Immature natural killer cell (primary cell): ENCODE results near the gene SAE1. TPM values are rescaled to one million over a fixed set of nuclear protein-coding genes. Genes with fewer than 3 reads are reported as not detected.

Experiments used
- DNase-seq, 3 donors: peaks; one replicate each; pipeline ENCODE4 v3.0.0; 2022; ENCODE audit warnings: mixed read lengths in 1 of 3
- H3K27ac Mint-ChIP-seq, 6 donors: one replicate each; pipeline ENCODE4 v1.8.0; 2020; ENCODE audit warnings: mixed read lengths in 6 of 6, mild to moderate bottlenecking in 5 of 6, inconsistent platforms in 4 of 6, moderate library complexity in 3 of 6
- H3K27me3 Mint-ChIP-seq, 3 donors: one replicate each; pipeline ENCODE4 v1.8.0; 2020 to 2021; ENCODE audit warnings: low read depth in 3 of 3, mild to moderate bottlenecking in 3 of 3, mixed read lengths in 3 of 3, moderate library complexity in 3 of 3, inconsistent platforms in 1 of 3
- H3K36me3 Mint-ChIP-seq, 3 donors: one replicate each; pipeline ENCODE4 v1.8.0; 2020; ENCODE audit warnings: mixed read lengths in 3 of 3, inconsistent platforms in 2 of 3, mild to moderate bottlenecking in 2 of 3
- H3K4me1 Mint-ChIP-seq, 2 donors: one replicate each; pipeline ENCODE4 v1.8.0; 2020; ENCODE audit warnings: inconsistent platforms in 2 of 2, mild to moderate bottlenecking in 2 of 2, mixed read lengths in 2 of 2, moderate library complexity in 1 of 2
- H3K4me3 Mint-ChIP-seq, 5 donors: one replicate each; pipeline ENCODE4 v1.8.0; 2020; ENCODE audit warnings: mild to moderate bottlenecking in 5 of 5, mixed read lengths in 5 of 5, inconsistent platforms in 3 of 5, moderate library complexity in 3 of 5
- H3K9me3 Mint-ChIP-seq, 6 donors: one replicate each; pipeline ENCODE4 v1.8.0; 2020; ENCODE audit warnings: mild to moderate bottlenecking in 6 of 6, mixed read lengths in 6 of 6, inconsistent platforms in 4 of 6, moderate library complexity in 3 of 6
- polyA plus RNA-seq, 3 donors: library from polyadenylated mRNA; unstranded; fragments of 300-500 nt; fragmentation: Illumina TruSeq; gene quantifications; one replicate each; pipeline ENCODE4 v1.2.3, GENCODE V29; 2021

Gene SAE1
- polyA plus RNA-seq, 3 donors from 2014 or later = 111 to 159 (median 119) TPM

- Mint-ChIP-seq H3K4me3 (no peak overlapping the region), H3K36me3 (peaks cover 12 to 18% (median 13%) of the 10 kb centered on the region in 3 donors), H3K4me1 (peaks cover 1 to 4% of the 10 kb centered on the region in 2 donors), H3K9me3 (no peaks in the 10 kb centered on the region), H3K27ac (no peak overlapping the region), H3K27me3 (no peaks in the 10 kb centered on the region)
- DNase-seq = no peak
These were observed 66.5 kb downstream of the SAE1 start for GRCh38 chr19:47197141-47197540.

- Mint-ChIP-seq H3K36me3 (peaks cover 12 to 31% (median 27%) of the 10 kb centered on the region in 3 donors), H3K4me3 (no peak overlapping the region), H3K27ac (no peak overlapping the region)
These were observed 69.9 kb downstream of the SAE1 start for GRCh38 chr19:47200530-47200929.

GRCh38 chr19:47203254-47203653 is 72.6 kb downstream of the SAE1 start:
- peaks cover 0 to 12% of the 10 kb centered on the region in 2 donors for H3K4me1 Mint-ChIP-seq
- peaks cover 7 to 34% (median 32%) of the 10 kb centered on the region in 3 donors for H3K36me3 Mint-ChIP-seq
- no peak for DNase-seq
- no peaks in the 10 kb centered on the region for H3K9me3 Mint-ChIP-seq
- peaks cover 0 to 2% (median 0%) of the 10 kb centered on the region in 3 donors for H3K27me3 Mint-ChIP-seq
- peak overlapping the region in 3 of 6 donors; percentile 2 to 70 (median 14) for H3K27ac Mint-ChIP-seq
- H3K4me3 Mint-ChIP-seq = no peak overlapping the region

More at GRCh38 chr19:47200530-47200929, 69.9 kb downstream of the SAE1 start:
- Mint-ChIP-seq H3K27me3 (peaks cover 0 to 2% (median 0%) of the 10 kb centered on the region in 3 donors), H3K4me1 (peaks cover 0 to 12% of the 10 kb centered on the region in 2 donors), H3K9me3 (no peaks in the 10 kb centered on the region)
- no peak for DNase-seq

GRCh38 chr19:47209319-47210179 is 78.9 kb downstream of the SAE1 start:
- Mint-ChIP-seq H3K27ac (peak overlapping the region in 1 of 6 donors; percentile 51), H3K4me3 (no peak overlapping the region), H3K36me3 (peaks cover 14 to 30% (median 17%) of the 10 kb centered on the region in 3 donors), H3K4me1 (peaks cover 7 to 8% of the 10 kb centered on the region in 2 donors), H3K27me3 (peaks cover 0 to 5% (median 3%) of the 10 kb centered on the region in 3 donors), H3K9me3 (no peaks in the 10 kb centered on the region)
- DNase-seq = no peak

GRCh38 chr19:47210180-47210490 is 79.5 kb downstream of the SAE1 start:
- no peaks in the 10 kb centered on the region for H3K9me3 Mint-ChIP-seq
- no peak overlapping the region for H3K4me3 Mint-ChIP-seq
- DNase-seq = no peak
- H3K4me1 Mint-ChIP-seq = peaks cover 7 to 8% of the 10 kb centered on the region in 2 donors
- peak overlapping the region in 1 of 6 donors; percentile 69 for H3K27ac Mint-ChIP-seq
- H3K36me3 Mint-ChIP-seq = peaks cover 12 to 29% (median 14%) of the 10 kb centered on the region in 3 donors
- peaks cover 0 to 5% (median 2%) of the 10 kb centered on the region in 3 donors for H3K27me3 Mint-ChIP-seq

- Mint-ChIP-seq H3K36me3 (peaks cover 9 to 26% (median 17%) of the 10 kb centered on the region in 3 donors), H3K4me3 (peak overlapping the region in 4 of 5 donors; percentile 4 to 51 (median 16)), H3K27ac (peak overlapping the region; percentile 34 to 84 (median 59)), H3K27me3 (peaks cover 0 to 5% (median 2%) of the 10 kb centered on the region in 3 donors), H3K4me1 (peaks cover 7 to 8% of the 10 kb centered on the region in 2 donors), H3K9me3 (no peaks in the 10 kb centered on the region)
- peak; percentile 72 to 77 (median 74) for DNase-seq
These were observed 80.2 kb downstream of the SAE1 start for GRCh38 chr19:47210689-47211316.

- Mint-ChIP-seq H3K27ac (no peak overlapping the region), H3K4me3 (no peak overlapping the region)
- DNase-seq = no peak
These were observed 84.9 kb downstream of the SAE1 start for GRCh38 chr19:47215581-47215980.

GRCh38 chr19:47221080-47221841 is 90.6 kb downstream of the SAE1 start:
- H3K4me1 Mint-ChIP-seq = peaks cover 7% of the 10 kb centered on the region in 2 donors
- H3K9me3 Mint-ChIP-seq = no peaks in the 10 kb centered on the region
- H3K27me3 Mint-ChIP-seq = peaks cover 5 to 6% (median 6%) of the 10 kb centered on the region in 3 donors
- H3K36me3 Mint-ChIP-seq = peaks cover 0 to 8% (median 7%) of the 10 kb centered on the region in 3 donors
- no peak overlapping the region for H3K4me3 Mint-ChIP-seq
- DNase-seq = no peak
- H3K27ac Mint-ChIP-seq = no peak overlapping the region

More at GRCh38 chr19:47215581-47215980, 84.9 kb downstream of the SAE1 start:
- Mint-ChIP-seq H3K9me3 (no peaks in the 10 kb centered on the region), H3K4me1 (peaks cover 5% of the 10 kb centered on the region in 2 donors), H3K27me3 (peaks cover 0 to 2% (median 1%) of the 10 kb centered on the region in 3 donors), H3K36me3 (peaks cover 0 to 8% (median 2%) of the 10 kb centered on the region in 3 donors)

- peaks cover 0 to 8% (median 7%) of the 10 kb centered on the region in 3 donors for H3K36me3 Mint-ChIP-seq
- no peak overlapping the region for H3K4me3 Mint-ChIP-seq
- H3K27ac Mint-ChIP-seq = no peak overlapping the region
- DNase-seq = no peak
- H3K27me3 Mint-ChIP-seq = peaks cover 8 to 9% (median 8%) of the 10 kb centered on the region in 3 donors
- peaks cover 7 to 10% of the 10 kb centered on the region in 2 donors for H3K4me1 Mint-ChIP-seq
- H3K9me3 Mint-ChIP-seq = no peaks in the 10 kb centered on the region
These were observed 91.3 kb downstream of the SAE1 start for GRCh38 chr19:47221890-47222289.

- H3K27ac Mint-ChIP-seq = peak overlapping the region; percentile 79 to 94 (median 92)
These were observed 95.3 kb downstream of the SAE1 start for GRCh38 chr19:47225746-47226425.

GRCh38 chr19:47226426-47227351 is 96.1 kb downstream of the SAE1 start:
- Mint-ChIP-seq H3K27me3 (peaks cover 18 to 23% (median 20%) of the 10 kb centered on the region in 3 donors), H3K36me3 (peaks cover 0 to 4% (median 3%) of the 10 kb centered on the region in 3 donors), H3K4me3 (peak overlapping the region; percentile 83 to 89 (median 85)), H3K4me1 (peaks cover 13 to 20% of the 10 kb centered on the region in 2 donors), H3K27ac (peak overlapping the region in 5 of 6 donors; percentile 88 to 94 (median 93)), H3K9me3 (no peaks in the 10 kb centered on the region)
- DNase-seq = peak; percentile 78 to 79 (median 79)

More at GRCh38 chr19:47225746-47226425, 95.3 kb downstream of the SAE1 start:
- H3K4me3 Mint-ChIP-seq = peak overlapping the region; percentile 65 to 89 (median 80)
- peaks cover 0 to 4% (median 4%) of the 10 kb centered on the region in 3 donors for H3K36me3 Mint-ChIP-seq
- H3K9me3 Mint-ChIP-seq = no peaks in the 10 kb centered on the region
- peaks cover 7 to 15% of the 10 kb centered on the region in 2 donors for H3K4me1 Mint-ChIP-seq
- H3K27me3 Mint-ChIP-seq = peaks cover 14 to 18% (median 17%) of the 10 kb centered on the region in 3 donors
- peak; percentile 88 to 92 (median 91) for DNase-seq
